Cardiac muscle cell (in vitro differentiated cells and primary cell): ENCODE data around the gene FILIP1. TPM values are rescaled to one million over a fixed set of nuclear protein-coding genes. Genes with fewer than 3 reads are reported as not detected.
"Not testable (repeated sequence)": the region's sequence is repeated elsewhere in the genome, so short reads cannot be mapped to it uniquely, and the experiment has no call there.

Experiments used
- DNase-seq, 2 donors: peaks; one replicate each; pipeline versions ENCODE4 v3.0.0 to v3.0.0-alpha.2; 2010 to 2017; ENCODE audit warnings: low read depth in 1 of 2, low spot score in 1 of 2
- H3K27ac ChIP-seq: fragments of 200-600 bp; sonication (generic); 2 replicates; pipeline ENCODE4 v1.5.1; 2016
- H3K27me3 ChIP-seq: fragments of 200-600 bp; sonication (generic); 2 replicates; pipeline ENCODE4 v1.6.0; 2016; ENCODE audit warnings: control low read depth
- H3K36me3 ChIP-seq: fragments of 200-600 bp; sonication (generic); 2 replicates; pipeline ENCODE4 v1.5.1; 2016; ENCODE audit warnings: control low read depth
- H3K4me1 ChIP-seq: fragments of 200-600 bp; sonication (generic); 2 replicates; pipeline ENCODE4 v1.8.1; 2017; ENCODE audit warnings: low read depth, mild to moderate bottlenecking, mixed run types
- H3K4me3 ChIP-seq: fragments of 200-600 bp; sonication (generic); 2 replicates; pipeline ENCODE4 v1.5.1; 2016; ENCODE audit warnings: mild to moderate bottlenecking
- H3K9me3 ChIP-seq: fragments of 200-600 bp; sonication (generic); 2 replicates; pipeline ENCODE4 v1.5.1; 2017; ENCODE audit warnings: low read depth, mild to moderate bottlenecking, control low read depth
- polyA plus RNA-seq: library from polyadenylated mRNA; unstranded; fragments of >200 nt; fragmentation: Nextera tagmentation; extraction: Ambion mirVana; gene quantifications from 2 replicates; pipeline ENCODE4 v1.2.1, GENCODE V29; 2016
- total RNA-seq: library from RNA; depleted of rRNA; stranded (reverse); fragments of >200 nt; gene quantifications from 2 replicates; pipeline ENCODE4 v1.2.3, GENCODE V29; 2016
- TF ChIP-seq, protein P1 (sequence below): IDR thresholded peaks from 2 replicates; pipeline ENCODE4 v1.5.1; 2012; ENCODE audit warnings: low read depth, mild to moderate bottlenecking, low read length

The FILIP1 gene
- total and polyA plus RNA-seq, 2 experiments from 2014 or later: 64.8 to 107 TPM

GRCh38 chr6:75450903-75451302, 42.7 kb downstream of the FILIP1 start:
- TF ChIP-seq, protein P1, sequence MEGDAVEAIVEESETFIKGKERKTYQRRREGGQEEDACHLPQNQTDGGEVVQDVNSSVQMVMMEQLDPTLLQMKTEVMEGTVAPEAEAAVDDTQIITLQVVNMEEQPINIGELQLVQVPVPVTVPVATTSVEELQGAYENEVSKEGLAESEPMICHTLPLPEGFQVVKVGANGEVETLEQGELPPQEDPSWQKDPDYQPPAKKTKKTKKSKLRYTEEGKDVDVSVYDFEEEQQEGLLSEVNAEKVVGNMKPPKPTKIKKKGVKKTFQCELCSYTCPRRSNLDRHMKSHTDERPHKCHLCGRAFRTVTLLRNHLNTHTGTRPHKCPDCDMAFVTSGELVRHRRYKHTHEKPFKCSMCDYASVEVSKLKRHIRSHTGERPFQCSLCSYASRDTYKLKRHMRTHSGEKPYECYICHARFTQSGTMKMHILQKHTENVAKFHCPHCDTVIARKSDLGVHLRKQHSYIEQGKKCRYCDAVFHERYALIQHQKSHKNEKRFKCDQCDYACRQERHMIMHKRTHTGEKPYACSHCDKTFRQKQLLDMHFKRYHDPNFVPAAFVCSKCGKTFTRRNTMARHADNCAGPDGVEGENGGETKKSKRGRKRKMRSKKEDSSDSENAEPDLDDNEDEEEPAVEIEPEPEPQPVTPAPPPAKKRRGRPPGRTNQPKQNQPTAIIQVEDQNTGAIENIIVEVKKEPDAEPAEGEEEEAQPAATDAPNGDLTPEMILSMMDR: no peak
- no peak overlapping the region for H3K4me3 ChIP-seq
- DNase-seq: peak in 1 of 2 donors; percentile 4
- H3K27ac ChIP-seq: no peak overlapping the region
- no peaks in the 10 kb centered on the region for H3K9me3 ChIP-seq
- H3K36me3 ChIP-seq: peaks cover 8% of the 10 kb centered on the region
- H3K27me3 ChIP-seq: no peaks in the 10 kb centered on the region
- peaks cover 5% of the 10 kb centered on the region for H3K4me1 ChIP-seq

DNA sequence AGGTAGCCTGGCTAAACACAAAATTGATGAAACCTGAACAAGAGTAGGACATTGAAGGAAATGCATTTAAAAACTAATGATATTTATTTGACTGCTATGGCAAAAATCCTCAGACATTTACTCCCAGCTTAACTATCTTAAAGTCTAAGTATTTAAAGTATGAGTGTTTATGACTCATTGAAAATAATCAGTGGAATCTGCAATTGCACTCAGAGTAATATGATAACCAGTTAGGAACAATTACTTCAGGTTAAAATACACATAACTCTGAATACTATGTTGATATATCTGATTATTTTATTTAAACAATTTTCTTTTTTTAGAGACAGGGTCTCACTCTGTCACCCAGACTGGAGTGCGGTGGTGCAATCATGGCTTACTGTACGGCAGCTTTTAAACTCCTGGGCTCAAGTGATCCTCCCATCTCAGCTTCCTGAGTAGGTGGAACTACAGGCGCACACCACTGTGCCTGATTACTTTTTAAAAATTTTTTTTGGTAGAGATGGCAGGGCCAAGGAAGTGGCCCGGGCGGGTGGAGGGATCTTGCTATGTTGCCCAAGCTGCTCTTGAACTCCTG, 43.9 kb downstream of the FILIP1 start:
- Histone ChIP-seq H3K4me3 (no peak overlapping the region), H3K4me1 (peaks cover 8% of the 10 kb centered on the region), H3K9me3 (no peaks in the 10 kb centered on the region), H3K27me3 (no peaks in the 10 kb centered on the region), H3K27ac (no peak overlapping the region), H3K36me3 (peaks cover 8% of the 10 kb centered on the region)
- TF ChIP-seq, protein P1: no peak
- DNase-seq: peak in 1 of 2 donors; percentile 35

DNA sequence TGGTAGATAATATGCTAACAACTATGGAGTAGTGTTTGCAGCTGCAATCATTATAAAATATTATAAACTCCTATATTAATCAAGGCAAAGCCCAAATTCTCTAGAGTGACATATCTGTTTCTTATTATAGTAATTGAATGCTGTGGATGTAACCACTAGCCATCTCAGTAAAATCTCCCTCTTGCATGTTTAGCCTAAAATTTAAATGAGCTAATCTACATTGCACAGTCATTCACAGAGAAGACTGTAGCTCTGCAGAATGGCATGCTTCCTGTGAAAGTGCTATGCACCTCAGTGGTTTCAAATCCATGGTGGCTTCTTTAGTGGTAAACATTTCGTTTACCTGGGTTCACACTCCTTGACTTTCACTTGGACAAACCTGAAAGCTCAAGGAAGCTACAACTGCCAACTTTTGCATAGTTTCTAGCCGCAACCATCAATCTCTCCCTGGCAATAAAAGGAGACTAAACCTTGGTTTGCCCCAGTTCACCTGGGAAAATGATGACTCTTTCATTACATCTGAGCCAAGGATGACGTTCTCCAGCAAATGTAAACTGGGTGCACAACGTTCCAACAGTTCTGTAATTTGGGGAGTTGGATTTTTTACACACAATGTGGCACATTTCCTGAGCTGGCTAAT, 47.2 kb downstream of the FILIP1 start:
- no peak for DNase-seq
- Histone ChIP-seq H3K4me1 (peaks cover 8% of the 10 kb centered on the region), H3K4me3 (no peak overlapping the region), H3K9me3 (no peaks in the 10 kb centered on the region), H3K36me3 (peaks cover 8% of the 10 kb centered on the region), H3K27ac (peak overlapping the region; percentile 21), H3K27me3 (no peaks in the 10 kb centered on the region)
- TF ChIP-seq, protein P1: no peak

GRCh38 chr6:75445738-75446137, 47.9 kb downstream of the FILIP1 start:
- Histone ChIP-seq H3K36me3 (peaks cover 6% of the 10 kb centered on the region), H3K27ac (peak overlapping the region; percentile 24), H3K9me3 (no peaks in the 10 kb centered on the region), H3K4me3 (no peak overlapping the region), H3K4me1 (peaks cover 8% of the 10 kb centered on the region), H3K27me3 (no peaks in the 10 kb centered on the region)
- DNase-seq: no peak
- TF ChIP-seq, protein P1: no peak

DNA sequence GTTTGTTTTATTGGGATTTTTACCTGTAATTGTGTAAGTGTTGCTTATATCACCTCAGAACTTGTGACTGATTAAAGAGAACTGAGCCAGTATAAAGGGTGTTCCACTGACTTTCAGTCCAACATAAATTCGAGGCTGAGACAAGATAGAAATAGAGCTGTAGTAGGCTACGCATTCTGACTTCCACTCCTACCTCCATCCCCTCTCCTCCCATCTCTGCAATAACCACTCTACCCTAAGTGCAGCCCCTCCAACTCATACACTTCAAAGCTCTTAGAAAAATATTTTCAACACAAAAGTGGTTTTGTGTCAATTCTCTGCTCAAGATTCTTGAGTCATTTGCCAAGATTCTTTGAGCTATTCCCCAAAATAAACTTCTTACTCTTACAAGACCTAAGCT, 48.7 kb downstream of the FILIP1 start:
- peak overlapping the region; percentile 24 for H3K27ac ChIP-seq
- TF ChIP-seq, protein P1: no peak
- no peak overlapping the region for H3K4me3 ChIP-seq
- peaks cover 8% of the 10 kb centered on the region for H3K4me1 ChIP-seq
- peaks cover 5% of the 10 kb centered on the region for H3K36me3 ChIP-seq
- H3K9me3 ChIP-seq: no peaks in the 10 kb centered on the region
- DNase-seq: no peak
- no peaks in the 10 kb centered on the region for H3K27me3 ChIP-seq

DNA sequence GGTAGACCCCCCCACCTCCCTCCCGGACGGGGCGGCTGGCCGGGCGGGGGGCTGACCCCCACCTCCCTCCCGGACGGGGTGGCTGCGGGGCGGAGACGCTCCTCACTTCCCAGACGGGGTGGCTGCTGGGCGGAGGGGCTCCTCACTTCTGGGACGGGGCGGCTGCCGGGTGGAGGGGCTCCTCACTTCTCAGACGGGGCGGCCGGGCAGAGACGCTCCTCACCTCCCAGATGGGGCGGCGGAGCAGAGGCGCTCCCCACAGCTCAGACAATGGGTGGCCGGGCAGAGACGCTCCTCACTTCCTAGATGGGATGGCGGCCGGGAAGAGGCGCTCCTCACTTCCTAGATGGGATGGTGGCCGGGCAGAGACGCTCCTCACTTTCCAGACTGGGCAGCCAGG, 51.7 kb downstream of the FILIP1 start:
- DNase-seq, H3K27me3 ChIP-seq, H3K4me3 ChIP-seq, H3K36me3 ChIP-seq, H3K9me3 ChIP-seq, H3K27ac ChIP-seq: not testable (repeated sequence)
- H3K4me1 ChIP-seq: peaks cover 22% of the 10 kb centered on the region

- H3K27me3 ChIP-seq: not testable (repeated sequence)
Observed at GRCh38 chr6:75441479-75441878, 52.1 kb downstream of the FILIP1 start.

More at GRCh38 chr6:75441479-75441878, 52.1 kb downstream of the FILIP1 start:
- not testable (repeated sequence) for H3K36me3 ChIP-seq, H3K9me3 ChIP-seq, DNase-seq, H3K27ac ChIP-seq, H3K4me3 ChIP-seq
- H3K4me1 ChIP-seq: peaks cover 22% of the 10 kb centered on the region
